ENCODE results near the gene STX1B.

The STX1B gene

DNA sequence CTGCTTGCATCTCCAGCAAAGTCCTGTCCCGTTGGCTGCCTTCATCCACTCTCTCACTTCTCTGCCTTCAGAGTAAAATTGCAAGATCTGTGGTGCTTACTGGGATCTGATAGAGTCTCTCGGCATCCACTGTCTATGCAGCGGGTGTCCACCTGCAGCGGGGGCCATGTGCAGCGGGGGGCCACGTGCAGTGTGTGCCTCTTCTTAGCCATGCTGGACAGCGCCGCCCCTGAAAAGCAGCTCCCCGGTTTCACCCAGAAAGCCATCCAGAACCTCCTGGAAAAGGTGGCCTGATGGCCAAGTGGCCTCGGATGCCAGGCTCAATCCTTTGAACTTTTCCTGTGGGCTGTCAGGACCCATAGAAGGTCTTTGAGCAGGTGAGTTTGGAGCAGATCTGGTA, 32.4 kb upstream of the STX1B start:
- no peak for TF ChIP-seq ZFX (IDR thresholded peaks at IDR 0.05; ENCODE audit: borderline replicate concordance)
- TF ChIP-seq, protein P1, sequence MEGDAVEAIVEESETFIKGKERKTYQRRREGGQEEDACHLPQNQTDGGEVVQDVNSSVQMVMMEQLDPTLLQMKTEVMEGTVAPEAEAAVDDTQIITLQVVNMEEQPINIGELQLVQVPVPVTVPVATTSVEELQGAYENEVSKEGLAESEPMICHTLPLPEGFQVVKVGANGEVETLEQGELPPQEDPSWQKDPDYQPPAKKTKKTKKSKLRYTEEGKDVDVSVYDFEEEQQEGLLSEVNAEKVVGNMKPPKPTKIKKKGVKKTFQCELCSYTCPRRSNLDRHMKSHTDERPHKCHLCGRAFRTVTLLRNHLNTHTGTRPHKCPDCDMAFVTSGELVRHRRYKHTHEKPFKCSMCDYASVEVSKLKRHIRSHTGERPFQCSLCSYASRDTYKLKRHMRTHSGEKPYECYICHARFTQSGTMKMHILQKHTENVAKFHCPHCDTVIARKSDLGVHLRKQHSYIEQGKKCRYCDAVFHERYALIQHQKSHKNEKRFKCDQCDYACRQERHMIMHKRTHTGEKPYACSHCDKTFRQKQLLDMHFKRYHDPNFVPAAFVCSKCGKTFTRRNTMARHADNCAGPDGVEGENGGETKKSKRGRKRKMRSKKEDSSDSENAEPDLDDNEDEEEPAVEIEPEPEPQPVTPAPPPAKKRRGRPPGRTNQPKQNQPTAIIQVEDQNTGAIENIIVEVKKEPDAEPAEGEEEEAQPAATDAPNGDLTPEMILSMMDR (IDR thresholded peaks at IDR 0.05) = no peak
- H3K27ac ChIP-seq = no peak overlapping the region

DNA sequence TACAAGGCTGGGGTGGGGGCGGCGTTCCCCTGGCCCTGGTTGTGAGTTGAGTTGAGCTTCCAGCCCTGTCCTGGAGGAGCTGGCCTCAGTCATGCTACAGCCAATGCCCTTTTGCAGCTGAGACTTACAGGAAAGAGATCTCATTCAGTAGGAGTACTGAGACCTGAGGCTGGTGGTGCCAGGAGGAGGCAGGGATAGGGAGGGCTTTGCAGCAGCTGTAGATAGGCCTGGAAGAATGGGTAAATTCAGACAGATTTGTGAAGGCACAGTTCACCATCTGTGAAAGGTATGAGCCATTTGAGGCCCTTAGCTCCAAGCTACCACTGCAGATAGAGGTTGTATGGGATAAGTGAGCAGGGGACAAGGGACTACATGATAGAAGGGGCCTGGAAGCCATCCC, 28.6 kb upstream of the STX1B start:
- TF ChIP-seq ZFX (IDR thresholded peaks at IDR 0.05; ENCODE audit: borderline replicate concordance) = no peak
- TF ChIP-seq, protein P1 (IDR thresholded peaks at IDR 0.05) = no peak
- H3K27ac ChIP-seq = no peak overlapping the region

DNA sequence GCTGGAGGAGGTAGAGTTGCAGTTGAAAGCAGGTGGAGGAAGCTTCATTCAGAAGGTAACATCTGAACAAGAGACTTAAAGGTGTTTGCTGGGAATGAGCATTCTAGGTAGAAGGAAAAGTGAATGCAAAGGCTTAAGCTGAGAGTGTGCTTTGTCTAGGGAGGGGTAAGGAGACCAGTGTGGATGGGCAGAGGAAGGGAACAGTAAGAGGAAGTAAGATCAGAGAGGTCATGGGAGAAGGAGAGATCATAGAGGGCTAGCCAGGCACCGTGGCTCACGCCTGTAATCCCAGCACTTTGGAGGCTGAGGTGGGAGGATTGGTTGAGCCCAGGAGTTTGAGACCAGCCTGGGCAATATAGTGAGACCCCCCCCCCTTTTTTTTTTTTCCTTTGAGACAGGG, 26.3 kb upstream of the STX1B start:
- no peak overlapping the region for H3K27ac ChIP-seq
- TF ChIP-seq, protein P1 (IDR thresholded peaks at IDR 0.05) = no peak
- TF ChIP-seq ZFX (IDR thresholded peaks at IDR 0.05; ENCODE audit: borderline replicate concordance) = no peak

DNA sequence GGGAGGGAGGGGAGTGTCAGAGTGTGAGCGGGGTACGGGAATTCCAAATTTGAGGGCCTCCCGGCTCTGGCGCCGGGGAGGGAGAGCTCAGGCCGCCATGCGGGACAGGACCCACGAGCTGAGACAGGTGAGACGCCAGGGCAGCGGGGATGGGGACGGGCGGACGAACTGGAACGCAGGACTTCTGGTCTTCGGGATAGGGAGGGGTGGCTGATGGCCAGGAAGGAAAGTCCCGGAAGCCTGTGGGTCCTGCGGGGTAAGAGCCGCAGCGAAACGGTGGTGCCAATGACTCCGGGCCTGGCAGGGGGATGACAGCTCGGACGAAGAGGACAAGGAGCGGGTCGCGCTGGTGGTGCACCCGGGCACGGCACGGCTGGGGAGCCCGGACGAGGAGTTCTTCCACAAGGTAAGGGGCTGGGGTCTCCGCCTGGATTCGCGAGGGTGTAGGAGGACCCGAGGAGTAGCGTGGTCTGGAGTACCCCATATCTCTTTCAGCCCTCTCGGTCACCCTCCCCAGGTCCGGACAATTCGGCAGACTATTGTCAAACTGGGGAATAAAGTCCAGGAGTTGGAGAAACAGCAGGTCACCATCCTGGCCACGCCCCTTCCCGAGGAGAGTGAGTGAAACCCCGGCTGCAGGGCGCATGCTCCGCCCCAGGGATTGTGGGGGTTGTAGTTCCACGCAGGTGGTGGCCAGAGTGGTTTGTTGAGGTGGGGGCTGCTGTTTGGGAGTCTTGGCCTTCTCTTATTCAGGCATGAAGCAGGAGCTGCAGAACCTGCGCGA, 23.5 kb upstream of the STX1B start:
- H3K27ac ChIP-seq = peak overlapping the region; percentile 75
- TF ChIP-seq ZFX (IDR thresholded peaks at IDR 0.05; ENCODE audit: borderline replicate concordance) = no peak
- TF ChIP-seq, protein P1 (IDR thresholded peaks at IDR 0.05) = no peak

DNA sequence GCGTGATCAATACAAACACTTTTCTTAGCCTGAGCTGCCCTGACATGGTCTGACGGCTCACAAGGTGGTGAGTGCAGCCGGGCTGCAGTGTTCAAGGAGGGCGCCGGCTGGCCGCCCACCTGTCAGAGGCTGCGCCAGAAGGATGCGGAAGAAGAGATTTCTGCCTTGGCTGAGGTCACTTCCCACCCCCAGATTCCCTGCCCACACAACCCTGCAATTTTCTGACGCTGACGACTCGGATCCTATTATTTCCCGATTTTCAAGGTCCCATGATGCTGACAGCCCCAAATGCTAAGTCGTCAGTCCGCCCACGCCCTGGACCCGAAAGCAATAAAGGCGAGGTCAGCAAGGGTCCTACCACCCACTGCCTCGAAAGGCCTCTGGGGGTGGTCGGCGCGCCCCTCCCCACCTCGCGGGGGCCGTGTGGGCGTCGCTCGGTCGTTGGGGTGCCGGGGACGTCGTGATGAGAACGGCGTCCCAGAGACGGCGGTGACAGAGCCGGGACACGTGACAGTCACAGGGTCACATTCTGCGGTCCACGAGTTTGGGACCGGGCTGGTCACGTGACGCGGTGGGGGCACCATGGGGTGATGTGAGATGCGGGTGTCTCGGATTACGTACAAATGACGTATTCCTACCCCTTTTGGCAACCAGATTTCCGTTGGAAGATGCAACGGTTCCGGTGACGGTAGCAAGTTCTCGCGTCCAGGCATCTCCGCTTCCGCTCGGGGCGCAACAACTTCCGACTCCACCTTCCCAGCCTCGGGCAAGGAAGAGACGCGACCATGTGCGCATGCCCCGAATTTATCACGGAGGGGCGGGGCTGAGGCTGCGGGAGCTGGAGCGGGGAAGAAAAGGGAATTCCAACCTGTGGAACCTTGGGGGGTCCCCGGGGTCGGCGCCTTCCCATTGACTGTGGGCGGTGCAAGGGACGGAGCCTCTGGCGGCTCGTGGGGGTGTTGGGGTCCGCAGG, 22.6 kb upstream of the STX1B start, which contains the start of gene STX4:
Gene STX4, plus strand, starts transcription at position 823 of the 973 bp plus-strand sequence. CDS start 248 bp downstream, outside the sequence.
- peak within 1 kb of the TSS; percentile 75 for H3K27ac ChIP-seq
- TF ChIP-seq, protein P1 (IDR thresholded peaks at IDR 0.05) = no peak
- no peak for TF ChIP-seq ZFX (IDR thresholded peaks at IDR 0.05; ENCODE audit: borderline replicate concordance)

DNA sequence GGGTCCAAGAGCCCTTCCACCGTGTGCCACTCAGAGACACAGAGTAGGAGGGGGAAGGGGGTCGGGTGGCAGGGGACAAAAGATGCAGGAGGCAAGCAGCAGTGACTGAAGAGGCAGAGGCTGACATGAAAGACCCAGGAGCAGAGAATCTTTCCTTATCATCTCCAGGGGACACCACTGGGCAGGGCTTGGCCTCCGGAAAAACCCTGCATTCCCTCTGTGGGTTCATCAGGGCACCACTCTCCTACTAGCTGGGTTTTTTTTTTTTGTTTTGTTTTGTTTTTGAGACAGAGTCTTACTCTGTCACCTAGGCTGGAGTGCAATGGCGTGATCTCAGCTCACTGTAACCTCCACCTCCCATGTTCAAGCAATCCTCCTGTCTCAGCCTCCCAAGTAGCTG, 20.8 kb upstream of the STX1B start:
- no peak for TF ChIP-seq ZFX (IDR thresholded peaks at IDR 0.05; ENCODE audit: borderline replicate concordance)
- TF ChIP-seq, protein P1 (IDR thresholded peaks at IDR 0.05) = no peak

More for the DNA sequence above, 20.8 kb upstream of the STX1B start:
- no peak overlapping the region for H3K27ac ChIP-seq
